A673 (cell line): ENCODE results near the gene GMPPA. TPM values are rescaled to one million over a fixed set of nuclear protein-coding genes. Genes with fewer than 3 reads are reported as not detected.

Experiments
- BruUV-seq: library from RNA; stranded (reverse); fragments of 400-500 nt; replicated peaks from 2 replicates; lab custom pipeline; 2021; lab: Mats Ljungman, UMichigan
- CTCF ChIA-PET: fragments of 300-600 bp; sonication (Branson Sonifier 250); formaldehyde crosslinking; loops from one replicate; lab custom pipeline; 2022; ENCODE audit warnings: antibody characterized with exemption; lab: Charles Lee
- POLR2A ChIA-PET: fragments of 300-600 bp; sonication (Branson Sonifier 250); formaldehyde crosslinking; loops from one replicate; lab custom pipeline; 2022; ENCODE audit warnings: antibody characterized with exemption; ENCODE audit not compliant: low non-redundant PET; lab: Charles Lee
- DNase-seq: peaks from one replicate; pipeline ENCODE4 v3.0.0-alpha.2; 2015; ENCODE audit warnings: low spot score
- H3K27ac ChIP-seq: fragments of 200-600 bp; sonication (generic); 2 replicates; pipeline ENCODE4 v1.5.1; 2016; ENCODE audit warnings: mixed run types, low read depth, mild to moderate bottlenecking, mixed read lengths, antibody characterized with exemption, low read length; ENCODE audit not compliant: poor library complexity, severe bottlenecking
- H3K27me3 ChIP-seq: fragments of 200-600 bp; sonication (generic); replicated peaks from 2 replicates; pipeline ENCODE4 v1.6.1; 2017; ENCODE audit warnings: mixed run types, low read depth, mild to moderate bottlenecking, mixed read lengths, antibody characterized with exemption, low read length; ENCODE audit not compliant: insufficient read depth, poor library complexity
- H3K36me3 ChIP-seq: fragments of 200-600 bp; sonication (generic); 2 replicates; pipeline ENCODE4 v1.6.1; 2016; ENCODE audit warnings: mixed run types, mild to moderate bottlenecking, mixed read lengths, antibody characterized with exemption, low read length; ENCODE audit not compliant: insufficient read depth, poor library complexity, severe bottlenecking
- H3K4me1 ChIP-seq: fragments of 200-600 bp; sonication (generic); 2 replicates; pipeline ENCODE4 v1.6.1; 2017; ENCODE audit warnings: mixed run types, mild to moderate bottlenecking, mixed read lengths, antibody characterized with exemption, low read length; ENCODE audit not compliant: insufficient read depth, poor library complexity, severe bottlenecking
- H3K4me3 ChIP-seq: fragments of 200-600 bp; sonication (generic); 2 replicates; pipeline ENCODE4 v1.5.1; 2016; ENCODE audit warnings: low read depth, mixed run types, mild to moderate bottlenecking, mixed read lengths, low read length; ENCODE audit not compliant: poor library complexity, severe bottlenecking
- H3K9me3 ChIP-seq: fragments of 200-600 bp; sonication (generic); 2 replicates; pipeline ENCODE4 v1.6.1; 2016; ENCODE audit warnings: mixed run types, low read depth, mild to moderate bottlenecking, mixed read lengths, antibody characterized with exemption, low read length; ENCODE audit not compliant: poor library complexity, severe bottlenecking
- CTCF ChIP-seq: fragments of 300-800, 200-600 bp; sonication (generic); conservative IDR thresholded peaks from 2 replicates; pipeline ENCODE4 v1.5.1; 2017; ENCODE audit warnings: low read depth, mild to moderate bottlenecking, antibody characterized with exemption, low read length, moderate library complexity, mixed read lengths
- EZH2 ChIP-seq: fragments of 200-600 bp; sonication (generic); IDR thresholded peaks from 2 replicates; pipeline ENCODE4 v1.6.1; 2017; ENCODE audit warnings: borderline replicate concordance, low read depth, mild to moderate bottlenecking, mixed read lengths, antibody characterized with exemption, low read length; ENCODE audit not compliant: poor library complexity, severe bottlenecking
- intact Hi-C: fragments of 100-400 bp; cut with micrococcal nuclease; formaldehyde crosslinking; loops from one replicate; pipeline ENCODE4 v1.10.0; 2022; ENCODE audit not compliant: unreplicated experiment
- total RNA-seq: library from RNA; stranded (reverse); gene quantifications from 2 replicates; pipeline ENCODE4 v1.2.3, GENCODE V29; 2021

GMPPA gene
- total RNA-seq, 1 experiment from 2014 or later: 32.1 TPM

- Histone ChIP-seq H3K36me3 (no peaks in the 10 kb centered on the region), H3K9me3 (no peaks in the 10 kb centered on the region), H3K27me3 (no peaks in the 10 kb centered on the region), H3K4me1 (peaks cover 11% of the 10 kb centered on the region), H3K4me3 (no peak overlapping the region), H3K27ac (no peak overlapping the region)
- no peak for DNase-seq
- TF ChIP-seq CTCF: no peak
- TF ChIP-seq EZH2: no peak
- POLR2A ChIA-PET: no interaction called here
- CTCF ChIA-PET: interaction anchor here (0.6 to 2.5 kb wide), 2 partner anchors 72 to 85 kb away, joined by 3 to 27 read pairs; no protein-coding TSS in a partner anchor
- BruUV-seq: no TSS peak
- intact Hi-C loops: no loop called here
Observed at GRCh38 chr2:219457784-219458369, 40.8 kb upstream of the GMPPA start.

- Histone ChIP-seq H3K4me3 (no peak overlapping the region), H3K36me3 (no peaks in the 10 kb centered on the region), H3K9me3 (no peaks in the 10 kb centered on the region), H3K27me3 (no peaks in the 10 kb centered on the region), H3K4me1 (peaks cover 6% of the 10 kb centered on the region), H3K27ac (no peak overlapping the region)
- CTCF ChIA-PET: interaction anchor here (0.5 to 2.5 kb wide), 4 partner anchors 40 to 388 kb away, joined by 3 to 27 read pairs (median 7); partner anchors contain the start of gene GMPPA
- no TSS peak for BruUV-seq
- POLR2A ChIA-PET: no interaction called here
- intact Hi-C loops: loop anchor here (1.0 kb wide), 1 partner anchor 71 kb away; no protein-coding TSS in a partner anchor
- no peak for TF ChIP-seq CTCF
- no peak for TF ChIP-seq EZH2
- DNase-seq: no peak
Observed at GRCh38 chr2:219458996-219459395, 39.7 kb upstream of the GMPPA start.

- DNase-seq: peak; percentile 38
- POLR2A ChIA-PET: no interaction called here
- CTCF ChIA-PET: interaction anchor here (0.6 to 2.5 kb wide), 5 partner anchors 39 to 71 kb away, joined by 3 to 27 read pairs (median 3); partner anchors contain the start of gene GMPPA
- intact Hi-C loops: loop anchor here (1.0 kb wide), 1 partner anchor 71 kb away; no protein-coding TSS in a partner anchor
- Histone ChIP-seq H3K4me1 (peaks cover 6% of the 10 kb centered on the region), H3K27ac (no peak overlapping the region), H3K9me3 (no peaks in the 10 kb centered on the region), H3K4me3 (no peak overlapping the region), H3K27me3 (no peaks in the 10 kb centered on the region), H3K36me3 (no peaks in the 10 kb centered on the region)
- no TSS peak for BruUV-seq
- no peak for TF ChIP-seq EZH2
- TF ChIP-seq CTCF: peak; percentile 90
Observed at GRCh38 chr2:219459460-219460311, 39.0 kb upstream of the GMPPA start.
